IMR-90 (cell line): ENCODE measurements around the gene CPNE6. TPM values are rescaled to one million over a fixed set of nuclear protein-coding genes. Genes with fewer than 3 reads are reported as not detected.

ENCODE experiments used
- ATAC-seq: fragments of 200-7000 bp; cut with Tn5 transposase; 2 replicates; pipeline ENCODE4 v1.9.1; 2020; ENCODE audit warnings: low read depth, mild to moderate bottlenecking, moderate library complexity
- BruUV-seq: library from RNA; stranded (reverse); fragments of 400-500 nt; replicated peaks from 2 replicates; lab custom pipeline; 2021; lab: Mats Ljungman, UMichigan
- CTCF ChIA-PET: fragments of 300-600 bp; formaldehyde crosslinking; extraction: SDS; loops from one replicate; lab custom pipeline; 2021; ENCODE audit warnings: antibody characterized with exemption; lab: Yijun Ruan, JAX
- POLR2A ChIA-PET: fragments of 300-600 bp; sonication (Branson Sonifier 250); formaldehyde crosslinking; loops from one replicate; lab custom pipeline; 2022; ENCODE audit warnings: antibody characterized with exemption; ENCODE audit not compliant: unreplicated experiment; lab: Charles Lee
- DNase-seq: peaks from one replicate; pipeline ENCODE4 v3.0.0; 2013
- H2AFZ ChIP-seq: replicated peaks from 2 replicates; pipeline ENCODE3; 2013; ENCODE audit warnings: low read length, mild to moderate bottlenecking; ENCODE audit not compliant: poor library complexity
- H2AK5ac ChIP-seq: 2 replicates; pipeline ENCODE4 v1.6.1; 2013; ENCODE audit warnings: low read depth, low read length, inconsistent platforms
- H2AK9ac ChIP-seq: replicated peaks from 2 replicates; pipeline ENCODE3; 2013; ENCODE audit warnings: mild to moderate bottlenecking, low read depth, low read length, moderate library complexity; ENCODE audit not compliant: poor library complexity
- H2BK120ac ChIP-seq: 2 replicates; pipeline ENCODE4 v1.6.1; 2013; ENCODE audit warnings: low read depth, low read length, inconsistent platforms
- H2BK15ac ChIP-seq: 3 replicates; pipeline ENCODE4 v1.6.1; 2013; ENCODE audit warnings: low read depth, low read length, inconsistent platforms
- H2BK20ac ChIP-seq: 2 replicates; pipeline ENCODE4 v1.6.1; 2013; ENCODE audit warnings: low read depth, mild to moderate bottlenecking, inconsistent platforms, low read length, moderate library complexity
- H2BK5ac ChIP-seq: 2 replicates; pipeline ENCODE4 v1.6.1; 2013; ENCODE audit warnings: mild to moderate bottlenecking, low read depth, low read length, inconsistent platforms; ENCODE audit not compliant: poor library complexity, severe bottlenecking
- H3K14ac ChIP-seq: replicated peaks from 2 replicates; pipeline ENCODE4 v1.6.1; 2013; ENCODE audit warnings: low read depth, low read length, inconsistent platforms
- H3K18ac ChIP-seq: 2 replicates; pipeline ENCODE4 v1.6.1; 2013; ENCODE audit warnings: low read depth, low read length, control low read depth
- H3K23ac ChIP-seq: 2 replicates; pipeline ENCODE4 v1.6.1; 2013; ENCODE audit warnings: low read depth, low read length, inconsistent platforms
- H3K27ac ChIP-seq: 2 replicates; pipeline ENCODE4 v1.5.1; 2013; ENCODE audit warnings: mild to moderate bottlenecking, control low read depth, low read length; ENCODE audit not compliant: insufficient read depth
- H3K27me3 ChIP-seq: 2 replicates; pipeline ENCODE4 v1.6.1; 2013; ENCODE audit warnings: low read length; ENCODE audit not compliant: control insufficient read depth, insufficient read depth
- H3K36me3 ChIP-seq: 2 replicates; pipeline ENCODE4 v1.6.1; 2013; ENCODE audit warnings: low read length, mixed read lengths; ENCODE audit not compliant: control insufficient read depth, insufficient read depth
- H3K4ac ChIP-seq: 2 replicates; pipeline ENCODE4 v1.6.1; 2013; ENCODE audit warnings: low read depth, low read length, inconsistent platforms
- H3K4me1 ChIP-seq: 2 replicates; pipeline ENCODE4 v1.6.1; 2013; ENCODE audit warnings: low read length, mixed read lengths; ENCODE audit not compliant: control insufficient read depth, insufficient read depth
- H3K4me2 ChIP-seq: 2 replicates; pipeline ENCODE4 v1.6.1; 2013; ENCODE audit warnings: low read depth, mild to moderate bottlenecking, control low read depth, low read length, moderate library complexity
- H3K4me3 ChIP-seq: 2 replicates; pipeline ENCODE4 v1.5.1; 2013; ENCODE audit warnings: low read depth, mild to moderate bottlenecking, control low read depth, low read length, moderate library complexity; ENCODE audit not compliant: insufficient read depth
- H3K56ac ChIP-seq: 2 replicates; pipeline ENCODE4 v1.6.1; 2013; ENCODE audit warnings: low read length, inconsistent platforms; ENCODE audit not compliant: insufficient read depth; ENCODE audit errors: extremely low read depth
- H3K79me1 ChIP-seq, 2 experiments: 2 replicates each; pipeline ENCODE4 v1.6.1; 2013; ENCODE audit warnings: low read length in 2 of 2, inconsistent platforms in 1 of 2, low read depth in 1 of 2
- H3K9ac ChIP-seq: 2 replicates; pipeline ENCODE4 v1.6.1; 2013; ENCODE audit warnings: low read depth, low read length, control low read depth
- H3K9me1 ChIP-seq: 2 replicates; pipeline ENCODE4 v1.6.1; 2013; ENCODE audit warnings: low read length, inconsistent platforms; ENCODE audit not compliant: insufficient read depth
- H3K9me3 ChIP-seq: 2 replicates; pipeline ENCODE4 v1.6.1; 2013; ENCODE audit warnings: low read length; ENCODE audit not compliant: control insufficient read depth, insufficient read depth
- H4K20me1 ChIP-seq: 2 replicates; pipeline ENCODE4 v1.6.1; 2013; ENCODE audit warnings: low read length, inconsistent platforms; ENCODE audit not compliant: insufficient read depth
- H4K5ac ChIP-seq: 2 replicates; pipeline ENCODE4 v1.6.1; 2013; ENCODE audit warnings: mild to moderate bottlenecking, low read depth, low read length, control low read depth
- H4K8ac ChIP-seq, 2 experiments: 2 replicates each; pipeline ENCODE4 v1.6.1; 2013; ENCODE audit warnings: low read depth in 2 of 2, low read length in 2 of 2, control low read depth in 1 of 2, inconsistent platforms in 1 of 2
- H4K91ac ChIP-seq: 2 replicates; pipeline ENCODE4 v1.6.1; 2013; ENCODE audit warnings: low read depth, low read length, inconsistent platforms; ENCODE audit not compliant: insufficient read depth
- BHLHE40 ChIP-seq: fragments of 150-350 bp; IDR thresholded peaks from 2 replicates; pipeline ENCODE4 v1.6.1; 2016; ENCODE audit warnings: mild to moderate bottlenecking, low read depth, low read length
- CEBPB ChIP-seq: IDR thresholded peaks from 2 replicates; pipeline ENCODE4 v1.6.1; 2012; ENCODE audit warnings: low read depth, low read length, improper control_type of control experiment
- CHD1 ChIP-seq: IDR thresholded peaks from 2 replicates; pipeline ENCODE4 v1.6.1; 2012; ENCODE audit warnings: low read depth, low read length, improper control_type of control experiment
- ELK1 ChIP-seq: fragments of 150-350 bp; IDR thresholded peaks from 2 replicates; pipeline ENCODE4 v1.6.1; 2016; ENCODE audit warnings: low read depth, mild to moderate bottlenecking, low read length, moderate library complexity, borderline replicate concordance
- FOS ChIP-seq: fragments of 150-350 bp; IDR thresholded peaks from 2 replicates; pipeline ENCODE4 v1.6.1; 2016; ENCODE audit warnings: low read depth, low read length
- MAFK ChIP-seq: IDR thresholded peaks from 2 replicates; pipeline ENCODE4 v1.6.1; 2012; ENCODE audit warnings: low read depth, low read length, improper control_type of control experiment
- MAZ ChIP-seq: IDR thresholded peaks from 2 replicates; pipeline ENCODE4 v1.6.1; 2012; ENCODE audit warnings: low read depth, mild to moderate bottlenecking, low read length, improper control_type of control experiment, moderate library complexity, borderline replicate concordance
- MXI1 ChIP-seq: IDR thresholded peaks from 2 replicates; pipeline ENCODE4 v1.6.1; 2012; ENCODE audit warnings: low read depth, mild to moderate bottlenecking, low read length, moderate library complexity, borderline replicate concordance
- NFE2L2 ChIP-seq: fragments of 150-350 bp; IDR thresholded peaks from 2 replicates; pipeline ENCODE4 v1.6.1; 2016; ENCODE audit warnings: low read depth, mild to moderate bottlenecking, low read length
- POLR2A ChIP-seq: IDR thresholded peaks from 2 replicates; pipeline ENCODE4 v1.6.1; 2012; ENCODE audit warnings: mild to moderate bottlenecking, low read depth, low read length
- RAD21 ChIP-seq: IDR thresholded peaks from 2 replicates; pipeline ENCODE4 v1.6.1; 2012; ENCODE audit warnings: low read length, improper control_type of control experiment
- RCOR1 ChIP-seq: IDR thresholded peaks from 2 replicates; pipeline ENCODE4 v1.6.1; 2012; ENCODE audit warnings: mild to moderate bottlenecking, low read length, improper control_type of control experiment; ENCODE audit not compliant: insufficient replicate concordance
- RFX5 ChIP-seq: IDR thresholded peaks from 2 replicates; pipeline ENCODE4 v1.8.0; 2012; ENCODE audit warnings: low read depth, mild to moderate bottlenecking, low read length, moderate library complexity
- SMC3 ChIP-seq: fragments of 150-350 bp; IDR thresholded peaks from 2 replicates; pipeline ENCODE4 v1.6.1; 2016; ENCODE audit warnings: low read depth, mild to moderate bottlenecking, antibody characterized with exemption, low read length, moderate library complexity
- USF2 ChIP-seq: fragments of 150-350 bp; IDR thresholded peaks from 2 replicates; pipeline ENCODE4 v1.6.1; 2017; ENCODE audit warnings: mild to moderate bottlenecking, antibody characterized with exemption, low read length, low read depth
- WGBS, 2 experiments: methylation state at CpG; one replicate each; pipeline versions ENCODE4 v1.1.5 to v1.1.7; 2013; ENCODE audit warnings: missing lambda C conversion rate in 2 of 2; ENCODE audit not compliant: insufficient read length in 1 of 2; ENCODE audit errors: extremely low coverage in 2 of 2; 5-methylcytosine and 5-hydroxymethylcytosine counted together
- dilution Hi-C: fragments of 300-500 bp; cut with HindIII; formaldehyde crosslinking; loops from one replicate; pipeline ENCODE4 v1.14.3; 2018; ENCODE audit warnings: low sequenced_read_pairs; ENCODE audit not compliant: unreplicated experiment
- in situ Hi-C: fragments of 300-500 bp; cut with MboI; formaldehyde crosslinking; loops from 3 replicates; pipeline ENCODE4 v1.14.3; 2019; ENCODE audit warnings: low sequenced_read_pairs, inconsistent platforms, mixed read lengths
- intact Hi-C: fragments of 100-400 bp; cut with micrococcal nuclease; formaldehyde crosslinking; loops from 2 replicates; pipeline ENCODE4 v1.10.0; 2022
- polyA plus RNA-seq, 3 experiments: library from polyadenylated mRNA; depleted of rRNA; stranded (reverse); fragments of >200 nt; gene quantifications; 2 replicates each; pipeline ENCODE4 v1.2.3, GENCODE V29; 2012; ENCODE audit warnings: low replicate concordance in 1 of 3
- total RNA-seq: library from RNA; depleted of rRNA; stranded (reverse); fragments of >200 nt; gene quantifications from 2 replicates; pipeline ENCODE4 v1.2.3, GENCODE V29; 2012

The CPNE6 gene
- total and polyA plus RNA-seq, 2 of the 4 experiments (the other 2 are of a cell fraction): not detected

- Histone ChIP-seq H3K9ac (no peak overlapping the region), H2BK15ac (no peak overlapping the region), H3K4me3 (no peak overlapping the region), H4K20me1 (no peaks in the 10 kb centered on the region), H3K9me1 (no peaks in the 10 kb centered on the region), H3K23ac (no peak overlapping the region), H2AK9ac (no peak overlapping the region), H4K91ac (no peak overlapping the region), H3K4me1 (no peaks in the 10 kb centered on the region), H3K9me3 (no peaks in the 10 kb centered on the region), H2AK5ac (no peak overlapping the region), H3K14ac (no peak overlapping the region), H2BK20ac (no peak overlapping the region), H3K36me3 (no peaks in the 10 kb centered on the region), H3K27ac (no peak overlapping the region), H3K18ac (no peak overlapping the region), H4K8ac (no peak overlapping the region), H3K4me2 (no peak overlapping the region), H2BK120ac (no peak overlapping the region), H3K56ac (no peak overlapping the region), H4K5ac (no peak overlapping the region), H3K4ac (no peak overlapping the region), H2BK5ac (no peak overlapping the region), H3K79me1 (no peaks in the 10 kb centered on the region), H2AFZ (no peak overlapping the region), H3K27me3 (peaks cover 28% of the 10 kb centered on the region; the same call in 1 of the 2 replicates)
- intact Hi-C loops (no loop called here), dilution Hi-C loops (no loop called here), in situ Hi-C loops (no loop called here)
- BruUV-seq: no TSS peak
- no peak for DNase-seq
- POLR2A ChIA-PET: no interaction called here
- ATAC-seq: no peak
- WGBS, 2 experiments: 93% methylated on average over 5 of the region's 7 CpGs; no CpG with 5 or more reads in 1 of the 2 experiments
- CTCF ChIA-PET: interaction anchor here (1.1 to 1.5 kb wide), 2 partner anchors 30 to 48 kb away, joined by 3 to 5 read pairs; no protein-coding TSS in a partner anchor
- TF ChIP-seq USF2 (no peak), SMC3 (no peak), CHD1 (no peak), RFX5 (no peak), FOS (no peak), MXI1 (no peak), MAZ (no peak), RCOR1 (no peak), MAFK (no peak), RAD21 (no peak), NFE2L2 (no peak), POLR2A (no peak), ELK1 (no peak), BHLHE40 (no peak), CEBPB (no peak)
These were observed 10.1 kb upstream of the CPNE6 start for GRCh38 chr14:24060984-24061913.
